GM13977 (cell line): ENCODE results near the gene NPSR1.
"Not testable (repeated sequence)": the region's sequence is repeated elsewhere in the genome, so short reads cannot be mapped to it uniquely, and the experiment has no call there.

ENCODE experiments used
- DNase-seq: peaks from one replicate; pipeline ENCODE4 v3.0.0; 2012; ENCODE audit warnings: low spot score
- CTCF ChIP-seq: IDR thresholded peaks from 2 replicates; pipeline ENCODE4 v1.5.1; 2012; ENCODE audit warnings: mild to moderate bottlenecking, control low read depth; ENCODE audit not compliant: insufficient read depth; ENCODE audit errors: extremely low read depth, missing control alignments
- in situ Hi-C: fragments of 300-500 bp; cut with MboI; formaldehyde crosslinking; loops from one replicate; pipeline ENCODE4 v1.12.0; 2022; ENCODE audit warnings: low sequenced_read_pairs, low pct_unique_long_range_greater_than_20kb, mixed read lengths, inconsistent platforms; ENCODE audit not compliant: unreplicated experiment

The NPSR1 gene

GRCh38 chr7:34657632-34658268, at the start of gene NPSR1:
TSS of gene NPSR1 (plus strand) at chr7:34658218. CDS start at chr7:34658413, 195 bp downstream.
- in situ Hi-C loops = no loop called here
- no peak for TF ChIP-seq CTCF
- no peak for DNase-seq

GRCh38 chr7:34612661-34613060, 45.4 kb upstream of the NPSR1 start:
- TF ChIP-seq CTCF = no peak
- in situ Hi-C loops = no loop called here
- no peak for DNase-seq

- no peak for TF ChIP-seq CTCF
- no peak for DNase-seq
- in situ Hi-C loops = no loop called here
Observed at GRCh38 chr7:34620425-34620824, 37.6 kb upstream of the NPSR1 start.

GRCh38 chr7:34622182-34622581, 35.8 kb upstream of the NPSR1 start:
- DNase-seq = no peak
- in situ Hi-C loops = no loop called here
- no peak for TF ChIP-seq CTCF

GRCh38 chr7:34622771-34623250, 35.2 kb upstream of the NPSR1 start:
- no peak for TF ChIP-seq CTCF
- DNase-seq = no peak
- in situ Hi-C loops = no loop called here

GRCh38 chr7:34628618-34629017, 29.4 kb upstream of the NPSR1 start:
- in situ Hi-C loops = not testable (repeated sequence)

GRCh38 chr7:34652809-34653208, 5.2 kb upstream of the NPSR1 start:
- in situ Hi-C loops = no loop called here
- no peak for TF ChIP-seq CTCF
- DNase-seq = no peak

More at GRCh38 chr7:34628618-34629017, 29.4 kb upstream of the NPSR1 start:
- DNase-seq = not testable (repeated sequence)
